ENCODE measurements around the gene GP1BB.

GRCh38 chr22:19705181-19705934 is 18.0 kb upstream of the GP1BB start:
- TF ChIP-seq, protein P1, sequence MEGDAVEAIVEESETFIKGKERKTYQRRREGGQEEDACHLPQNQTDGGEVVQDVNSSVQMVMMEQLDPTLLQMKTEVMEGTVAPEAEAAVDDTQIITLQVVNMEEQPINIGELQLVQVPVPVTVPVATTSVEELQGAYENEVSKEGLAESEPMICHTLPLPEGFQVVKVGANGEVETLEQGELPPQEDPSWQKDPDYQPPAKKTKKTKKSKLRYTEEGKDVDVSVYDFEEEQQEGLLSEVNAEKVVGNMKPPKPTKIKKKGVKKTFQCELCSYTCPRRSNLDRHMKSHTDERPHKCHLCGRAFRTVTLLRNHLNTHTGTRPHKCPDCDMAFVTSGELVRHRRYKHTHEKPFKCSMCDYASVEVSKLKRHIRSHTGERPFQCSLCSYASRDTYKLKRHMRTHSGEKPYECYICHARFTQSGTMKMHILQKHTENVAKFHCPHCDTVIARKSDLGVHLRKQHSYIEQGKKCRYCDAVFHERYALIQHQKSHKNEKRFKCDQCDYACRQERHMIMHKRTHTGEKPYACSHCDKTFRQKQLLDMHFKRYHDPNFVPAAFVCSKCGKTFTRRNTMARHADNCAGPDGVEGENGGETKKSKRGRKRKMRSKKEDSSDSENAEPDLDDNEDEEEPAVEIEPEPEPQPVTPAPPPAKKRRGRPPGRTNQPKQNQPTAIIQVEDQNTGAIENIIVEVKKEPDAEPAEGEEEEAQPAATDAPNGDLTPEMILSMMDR (IDR thresholded peaks at IDR 0.05), result no peak
- TF ChIP-seq POLR2A (IDR thresholded peaks at IDR 0.05), result no peak
